Measurements from ENCODE around the gene COPS8.

Gene COPS8

DNA sequence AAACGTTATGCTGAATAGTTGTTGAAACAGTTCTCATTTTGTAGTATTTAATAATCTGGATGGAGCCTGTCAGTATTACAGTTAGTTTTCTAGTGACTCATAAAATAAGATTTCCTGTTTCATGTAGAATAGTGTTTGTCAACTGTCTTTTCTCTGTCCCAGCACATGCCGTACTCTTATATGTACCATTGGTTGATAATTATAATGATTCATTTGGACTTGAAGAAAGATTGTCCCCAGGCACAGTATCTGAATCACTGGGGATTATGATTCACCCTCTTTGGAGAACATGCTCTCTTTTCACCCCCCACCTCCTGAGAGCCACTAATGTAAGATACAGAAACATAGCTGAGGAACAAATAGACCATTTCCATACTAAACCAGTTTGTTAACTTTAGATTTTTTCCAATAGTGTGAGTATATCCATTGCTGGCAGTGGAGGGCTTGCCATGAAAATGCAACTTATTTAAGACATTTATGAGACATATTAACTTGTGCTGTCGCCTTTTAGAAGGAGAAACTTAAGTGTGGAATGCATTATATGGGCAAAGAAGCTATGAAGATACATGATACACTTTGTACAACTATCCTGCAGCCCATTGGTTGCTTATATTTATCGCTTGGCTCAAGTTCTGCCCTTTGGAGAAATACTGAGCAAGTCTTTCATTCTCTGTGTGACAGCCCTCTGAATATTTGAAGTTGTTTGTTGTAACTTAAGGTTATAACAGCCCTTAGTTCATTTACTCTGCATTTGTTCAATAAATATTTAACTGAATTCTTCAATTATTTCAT is 12.4 kb downstream of the COPS8 start:
- DNase-seq (ENCODE audit: low read depth in 3 of 3): no peak

GRCh38 chr2:237099804-237100203 is 14.1 kb downstream of the COPS8 start:
- no peak for DNase-seq (ENCODE audit: low read depth in 3 of 3)

DNA sequence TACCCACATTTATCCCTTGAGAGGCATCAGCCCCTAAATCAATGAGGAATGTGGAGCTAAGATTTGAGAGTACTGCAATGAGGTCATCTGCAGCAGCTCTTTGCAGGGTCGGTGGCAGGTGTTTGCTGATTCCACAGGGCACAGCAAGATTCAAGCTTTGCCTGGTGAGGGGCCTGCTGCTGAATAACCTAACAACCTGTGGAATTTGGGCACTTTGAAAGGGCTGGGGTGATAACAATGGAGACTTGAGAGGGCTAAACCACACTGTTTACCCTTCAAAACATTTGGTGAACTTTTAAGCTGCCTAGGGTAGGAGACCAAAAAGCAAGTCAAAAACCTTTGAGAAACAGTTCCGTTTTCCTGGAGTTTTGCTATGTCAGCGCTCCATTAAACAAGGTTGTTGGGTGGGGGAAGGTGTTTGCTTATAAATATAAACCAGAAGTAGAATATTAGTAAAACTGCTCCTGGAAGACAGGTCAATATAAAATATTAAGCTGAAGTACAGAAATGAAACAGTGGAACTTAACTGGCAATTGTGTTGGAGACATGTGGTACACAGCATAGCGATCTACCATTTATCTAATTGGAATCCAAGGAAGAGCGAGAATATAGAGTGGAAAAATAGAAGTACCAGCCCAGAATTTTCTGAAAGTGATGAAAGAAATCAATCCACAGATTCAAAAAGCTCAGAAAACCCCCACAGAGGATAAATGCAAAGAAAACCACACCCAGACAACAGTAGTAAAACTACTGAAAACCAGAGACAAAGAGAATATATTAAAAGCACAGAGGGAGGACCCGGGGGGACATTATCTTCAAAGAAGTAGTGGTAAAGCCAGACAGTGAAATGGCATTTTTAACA is 15.7 kb downstream of the COPS8 start:
- no peak for DNase-seq (ENCODE audit: low read depth in 3 of 3)

GRCh38 chr2:237102428-237102827 is 16.7 kb downstream of the COPS8 start:
- no peak for DNase-seq (ENCODE audit: low read depth in 3 of 3)

GRCh38 chr2:237109421-237109934 is 23.8 kb downstream of the COPS8 start:
- DNase-seq (ENCODE audit: low read depth in 3 of 3): no peak

DNA sequence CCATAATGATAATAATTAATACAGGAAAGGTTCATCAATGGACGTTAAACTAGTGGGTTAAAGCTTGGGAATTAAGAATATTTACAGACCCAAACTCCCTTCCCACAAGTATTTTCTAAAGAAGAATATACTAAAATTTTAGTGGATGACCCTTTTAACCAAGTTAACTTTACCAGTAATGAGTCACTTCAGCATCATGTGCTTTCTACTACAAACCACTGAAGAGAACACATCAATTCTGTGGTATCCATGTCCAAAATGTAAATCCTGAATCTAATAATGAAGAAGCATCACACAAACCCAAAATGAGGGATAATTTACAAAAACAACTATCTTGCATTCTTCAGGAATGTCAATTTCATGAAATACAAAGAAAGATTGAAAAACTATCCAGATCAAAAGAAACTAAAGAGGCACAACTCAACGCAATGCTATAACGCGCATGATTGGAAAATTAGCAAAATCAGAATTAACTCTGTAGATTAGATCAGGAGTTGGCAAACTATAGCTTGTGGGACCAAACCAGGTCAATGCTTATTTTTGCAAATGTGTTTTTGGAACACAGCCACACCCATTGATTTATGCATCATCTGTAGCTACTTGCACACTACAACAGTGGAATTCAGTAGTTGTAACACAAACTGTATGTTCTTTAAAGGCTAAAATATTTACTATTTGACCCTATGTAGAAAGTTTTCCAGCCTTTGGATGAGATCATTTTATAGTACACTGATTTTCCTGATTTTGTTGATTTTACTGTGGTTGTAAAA is 27.5 kb downstream of the COPS8 start:
- no peak for DNase-seq (ENCODE audit: low read depth in 3 of 3)

GRCh38 chr2:237115870-237116269 is 30.2 kb downstream of the COPS8 start:
- no peak for DNase-seq (ENCODE audit: low read depth in 3 of 3)

DNA sequence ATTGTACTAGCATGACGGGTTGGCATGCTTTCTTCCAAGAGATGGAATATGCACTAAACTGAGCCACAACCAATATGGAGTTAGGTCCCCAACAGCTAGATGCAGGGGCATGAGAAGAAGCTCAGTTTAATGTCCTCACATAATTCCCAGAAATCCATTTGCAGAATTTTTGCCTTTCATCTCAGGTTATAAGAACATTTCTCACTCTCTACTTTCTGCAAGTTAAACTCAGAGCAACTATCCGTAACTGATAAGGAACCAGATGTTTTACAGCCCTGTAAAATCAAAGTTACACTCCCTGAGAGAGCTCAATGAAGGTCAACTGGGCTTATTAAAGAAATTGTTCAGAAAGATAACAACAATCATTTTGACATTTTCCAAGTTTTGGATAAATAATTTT is 30.7 kb downstream of the COPS8 start:
- DNase-seq (ENCODE audit: low read depth in 3 of 3): no peak

DNA sequence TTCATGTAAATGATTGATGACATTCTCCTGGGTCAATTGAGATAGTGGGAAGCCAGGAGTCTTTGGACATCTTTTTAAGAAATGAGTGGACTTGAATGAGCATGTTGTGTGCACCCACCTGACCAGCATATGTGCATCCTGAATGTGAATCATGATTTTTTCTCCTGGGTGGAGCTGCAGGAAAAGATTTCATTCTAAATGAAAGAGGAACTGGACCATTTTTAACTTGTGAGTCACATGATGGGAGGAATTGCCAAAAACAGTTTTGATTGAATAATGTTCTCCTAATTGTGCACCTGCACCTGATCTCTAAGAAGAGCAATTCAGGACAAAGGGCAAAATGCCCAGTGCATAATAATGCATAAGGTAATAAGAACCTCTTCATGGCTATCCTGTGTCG is 32.3 kb downstream of the COPS8 start:
- DNase-seq (ENCODE audit: low read depth in 3 of 3): no peak

- no peak for DNase-seq (ENCODE audit: low read depth in 3 of 3)
Observed at GRCh38 chr2:237118561-237119155, 33.0 kb downstream of the COPS8 start.

GRCh38 chr2:237120916-237121315 is 35.2 kb downstream of the COPS8 start:
- DNase-seq (ENCODE audit: low read depth in 3 of 3): no peak

DNA sequence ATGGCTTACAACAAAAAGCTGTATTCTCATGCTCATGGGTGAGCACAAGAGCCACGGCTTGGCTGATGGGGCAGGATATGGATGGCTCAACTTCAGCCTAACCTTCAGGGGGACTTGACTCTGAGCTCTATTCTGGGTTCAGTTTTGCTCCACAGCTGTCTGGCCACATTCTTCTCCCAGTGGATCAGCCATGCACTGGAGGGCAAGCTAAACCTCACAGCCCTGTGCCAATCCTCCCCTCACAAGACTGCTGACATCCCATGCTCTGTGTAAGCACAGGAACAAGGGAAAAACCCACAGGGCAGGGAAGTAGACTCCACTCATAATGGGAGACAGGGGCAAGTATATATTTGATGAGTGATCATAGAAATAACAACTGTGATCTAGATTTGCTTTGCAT is 35.6 kb downstream of the COPS8 start:
- no peak for DNase-seq (ENCODE audit: low read depth in 3 of 3)

- peak; percentile 28 to 65 (median 33) for DNase-seq (ENCODE audit: low read depth in 3 of 3)
Observed at GRCh38 chr2:237122214-237122666, 36.6 kb downstream of the COPS8 start.

DNA sequence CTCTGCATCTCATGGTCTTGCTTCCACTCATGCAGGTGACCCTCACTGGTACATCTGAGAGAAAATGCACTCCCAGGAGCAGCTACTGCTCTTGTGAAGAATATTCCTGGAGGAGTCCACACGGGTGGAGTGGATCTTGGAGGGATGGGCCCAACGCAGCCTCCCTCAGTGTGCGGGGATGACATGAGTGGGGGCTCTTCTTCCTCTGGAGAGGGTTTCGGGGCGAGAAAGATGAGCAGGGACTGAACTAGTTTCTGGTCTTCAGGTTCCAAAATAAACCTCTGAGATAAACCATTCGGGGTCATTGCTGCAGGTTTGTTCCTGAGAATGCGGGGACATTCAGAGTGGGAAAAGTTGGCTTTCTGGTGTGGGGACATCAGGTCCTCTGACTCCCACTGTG is 39.1 kb downstream of the COPS8 start:
- no peak for DNase-seq (ENCODE audit: low read depth in 3 of 3)

DNA sequence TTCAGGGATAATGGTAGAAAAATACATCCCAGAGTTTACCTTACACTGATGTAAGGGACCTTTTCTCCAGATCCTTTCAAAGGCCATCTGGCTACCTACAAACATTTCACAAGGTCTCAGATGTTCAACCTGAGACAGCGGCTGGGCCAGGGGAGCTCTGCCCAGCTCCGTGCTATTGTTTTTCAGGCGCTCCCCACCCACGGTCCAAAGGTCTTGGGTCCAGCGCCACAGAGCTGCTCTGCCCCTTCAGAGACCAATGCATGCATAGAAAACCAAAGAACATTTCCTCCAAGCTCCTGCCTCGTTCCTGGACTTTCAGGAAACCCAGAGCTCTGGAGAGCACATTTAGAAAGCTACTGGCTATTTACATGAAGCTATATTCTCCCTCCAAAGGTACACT is 40.3 kb downstream of the COPS8 start:
- DNase-seq (ENCODE audit: low read depth in 3 of 3): no peak

- no peak for DNase-seq (ENCODE audit: low read depth in 3 of 3)
Observed at GRCh38 chr2:237126519-237127174, 41.0 kb downstream of the COPS8 start.

- peak; percentile 11 to 61 (median 32) for DNase-seq (ENCODE audit: low read depth in 3 of 3)
Observed at GRCh38 chr2:237128026-237128703, 42.5 kb downstream of the COPS8 start.

DNA sequence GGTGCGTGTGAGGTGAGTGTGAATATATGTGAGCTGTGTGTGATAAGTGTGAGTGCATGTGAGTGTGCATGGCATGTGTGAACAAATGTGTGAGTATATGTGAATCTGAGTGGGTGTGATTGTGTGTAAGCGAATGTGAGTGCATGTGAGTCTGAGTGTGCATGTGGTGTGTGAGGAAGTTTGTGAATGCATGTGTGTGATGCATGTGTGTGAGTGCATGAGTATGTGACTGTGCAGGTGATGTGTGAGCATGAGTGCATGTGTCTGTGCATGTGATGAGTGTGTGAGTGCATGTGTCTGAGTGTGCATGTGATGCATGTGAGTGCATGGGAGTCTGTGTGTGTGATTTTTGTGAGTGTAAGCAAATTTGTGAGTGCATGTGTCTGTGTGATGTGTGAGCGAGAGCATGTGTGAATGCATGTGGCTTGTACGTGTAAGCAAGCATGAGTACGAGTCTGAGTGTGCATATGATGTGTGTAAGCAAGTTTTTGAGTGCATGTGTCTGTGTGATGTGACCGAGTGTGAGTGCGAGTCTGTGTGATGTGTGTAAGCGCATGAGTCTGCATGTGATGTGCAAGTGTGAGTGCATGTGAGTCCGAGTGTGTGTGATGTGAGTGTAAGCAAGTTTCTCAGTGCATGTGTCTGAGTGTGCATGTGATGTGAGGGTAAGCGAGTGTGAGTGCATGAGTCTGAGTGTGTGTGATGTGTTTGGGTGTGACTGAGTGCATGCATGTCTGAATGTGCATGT is 43.3 kb downstream of the COPS8 start:
- DNase-seq (ENCODE audit: low read depth in 3 of 3): no peak

GRCh38 chr2:237129625-237130263 is 44.1 kb downstream of the COPS8 start:
- no peak for DNase-seq (ENCODE audit: low read depth in 3 of 3)
